K562 (cell line): ENCODE data around the gene AGGF1. TPM values are rescaled to one million over a fixed set of nuclear protein-coding genes. Genes with fewer than 3 reads are reported as not detected.
A peak's percentile ranks its signal among the peaks of the same experiment; 100 is the strongest.

Source experiments
- ATAC-seq: fragments of 200-7000 bp; cut with Tn5 transposase; 3 replicates; pipeline ENCODE4 v1.9.1; 2020; ENCODE audit warnings: moderate library complexity
- BruUV-seq: library from RNA; stranded (reverse); fragments of 400-500 nt; replicated peaks from 2 replicates; lab custom pipeline; 2021; lab: Mats Ljungman, UMichigan
- CTCF ChIA-PET: fragments of 300-600 bp; formaldehyde crosslinking; extraction: SDS; loops from one replicate; lab custom pipeline; 2021; ENCODE audit warnings: low intra/inter-chr PET ratio; lab: Yijun Ruan, JAX
- POLR2A ChIA-PET: fragments of 300-600, 350-650 bp; sonication (Branson Sonifier 250); formaldehyde crosslinking; extraction: SDS; loops from one replicate; lab custom pipeline; 2021; ENCODE audit warnings: antibody characterized with exemption, inconsistent platforms; lab: Yijun Ruan, JAX
- DNase-seq, 4 experiments: peaks; one replicate each; pipeline versions ENCODE4 v3.0.0 to v3.0.0-alpha.2; 2011 to 2018; ENCODE audit warnings: low spot score in 3 of 4, mixed read lengths in 3 of 4; ENCODE audit errors: extremely low read depth in 1 of 4
- FAIRE-seq: peaks from 2 replicates; lab custom pipeline; 2011; peaks lifted over from hg19 to GRCh38; lab: Jason Lieb, UNC
- H2AFZ ChIP-seq: 2 replicates; pipeline ENCODE4 v1.6.0; 2011; ENCODE audit warnings: low read depth, low read length, control low read depth, inconsistent platforms
- H3K27ac ChIP-seq: fragments of 200-600 bp; 3 replicates; pipeline ENCODE4 v1.8.0; 2011; ENCODE audit warnings: low read depth, mild to moderate bottlenecking, control low read depth, inconsistent platforms, low read length, moderate library complexity, mixed read lengths; ENCODE audit errors: extremely low read depth
- H3K27me3 ChIP-seq, 2 experiments: fragments of 300-600 bp in 1 of 2; 2 replicates in 1 of 2; 3 replicates in 1 of 2; pipeline versions ENCODE4 v1.6.0 to v1.8.0; 2011; ENCODE audit warnings: inconsistent platforms in 2 of 2, low read length in 2 of 2, mild to moderate bottlenecking in 1 of 2, mixed read lengths in 1 of 2, moderate library complexity in 1 of 2; ENCODE audit not compliant: control insufficient read depth in 2 of 2, insufficient read depth in 2 of 2
- H3K36me3 ChIP-seq: fragments of 300-600 bp; 3 replicates; pipeline ENCODE4 v1.8.0; 2011; ENCODE audit warnings: mild to moderate bottlenecking, low read length, inconsistent platforms; ENCODE audit not compliant: control insufficient read depth, insufficient read depth
- H3K4me1 ChIP-seq, 2 experiments: fragments of 200-600 bp in 1 of 2; replicated peaks in 1 of 2; 2 replicates in 1 of 2; 3 replicates in 1 of 2; pipeline versions ENCODE4 v1.5.1 to v1.8.0; 2011; ENCODE audit warnings: inconsistent platforms in 2 of 2, low read length in 2 of 2, mild to moderate bottlenecking in 1 of 2, mixed read lengths in 1 of 2, moderate library complexity in 1 of 2; ENCODE audit not compliant: control insufficient read depth in 2 of 2, insufficient read depth in 2 of 2
- H3K4me2 ChIP-seq: 2 replicates; pipeline ENCODE4 v1.6.1; 2011; ENCODE audit warnings: low read length, control low read depth, inconsistent platforms, mixed read lengths; ENCODE audit not compliant: insufficient read depth
- H3K4me3 ChIP-seq: fragments of 200-600 bp; sonication (generic), shearing (Covaris generic); 2 replicates; pipeline ENCODE4 v1.5.1; 2016; ENCODE audit warnings: control low read depth, inconsistent platforms
- H3K79me2 ChIP-seq: fragments of 200-600 bp; 3 replicates; pipeline ENCODE4 v1.8.0; 2011; ENCODE audit warnings: low read length, inconsistent platforms; ENCODE audit not compliant: control insufficient read depth, insufficient read depth
- H3K9ac ChIP-seq, 2 experiments: 2 replicates each; pipeline versions ENCODE4 v1.6.0 to v1.6.1; 2011; ENCODE audit warnings: low read depth in 2 of 2, low read length in 2 of 2, control low read depth in 1 of 2, inconsistent platforms in 1 of 2, mild to moderate bottlenecking in 1 of 2, mixed read lengths in 1 of 2; ENCODE audit not compliant: insufficient read depth in 1 of 2
- H3K9me1 ChIP-seq: one replicate; pipeline ENCODE4 v1.6.0; 2011; ENCODE audit warnings: inconsistent platforms, mild to moderate bottlenecking, low read length, moderate library complexity; ENCODE audit not compliant: control insufficient read depth, insufficient read depth
- H3K9me3 ChIP-seq: replicated peaks from 2 replicates; pipeline ENCODE4 v1.5.1; 2011; ENCODE audit warnings: low read depth, low read length, inconsistent platforms; ENCODE audit not compliant: control insufficient read depth, insufficient read depth
- H4K20me1 ChIP-seq: replicated peaks from 2 replicates; pipeline ENCODE4 v1.6.1; 2011; ENCODE audit warnings: low read length, inconsistent platforms, mixed read lengths; ENCODE audit not compliant: control insufficient read depth, insufficient read depth
- CBX1 ChIP-seq: sonication (generic); IDR thresholded peaks from 2 replicates; pipeline ENCODE4 v1.6.1; 2016; ENCODE audit warnings: antibody characterized with exemption, low read depth, mild to moderate bottlenecking
- HNRNPH1 ChIP-seq: fragments of 200-400 bp; formaldehyde crosslinking; optimal IDR thresholded peaks from 2 replicates; pipeline ENCODE3; 2017; ENCODE audit warnings: low read depth, mild to moderate bottlenecking, low read length, moderate library complexity
- MAFF ChIP-seq: IDR thresholded peaks from 2 replicates; pipeline ENCODE4 v1.6.1; 2012; ENCODE audit warnings: low read length, improper control_type of control experiment
- PCBP1 ChIP-seq: fragments of 200-400 bp; formaldehyde crosslinking; IDR thresholded peaks from 2 replicates; pipeline ENCODE4 v1.6.1; 2018; ENCODE audit warnings: mild to moderate bottlenecking, low read depth, low read length; ENCODE audit not compliant: poor library complexity, severe bottlenecking
- RBBP5 ChIP-seq: fragments of 200-600 bp; sonication (generic); IDR thresholded peaks from 2 replicates; pipeline ENCODE4 v1.6.1; 2012; ENCODE audit warnings: borderline replicate concordance, mild to moderate bottlenecking, low read length, control low read depth, inconsistent platforms; ENCODE audit not compliant: insufficient read depth, poor library complexity, severe bottlenecking
- SAP30 ChIP-seq: fragments of 200-600 bp; sonication (generic); IDR thresholded peaks from 2 replicates; pipeline ENCODE4 v1.6.1; 2012; ENCODE audit warnings: borderline replicate concordance, low read depth, mild to moderate bottlenecking, moderate library complexity, low read length, control low read depth, inconsistent platforms; ENCODE audit not compliant: insufficient read depth, poor library complexity, severe bottlenecking
- STAG1 ChIP-seq: sonication (generic); formaldehyde crosslinking; IDR thresholded peaks from 2 replicates; pipeline ENCODE4 v1.5.0; 2020; ENCODE audit warnings: missing genetic modification reagents, borderline replicate concordance
- XRCC5 ChIP-seq: fragments of 200-400 bp; formaldehyde crosslinking; IDR thresholded peaks from 2 replicates; pipeline ENCODE4 v1.6.1; 2017; ENCODE audit warnings: low read depth, mild to moderate bottlenecking, low read length
- ZKSCAN1 ChIP-seq: fragments of 150-350 bp; IDR thresholded peaks from 2 replicates; pipeline ENCODE4 v1.6.1; 2016; ENCODE audit warnings: low read depth, low read length
- ZNF316 ChIP-seq: fragments of 450-650 bp; IDR thresholded peaks from 2 replicates; pipeline ENCODE4 v1.6.1; 2016
- WGBS: fragments of 100-300 bp; shearing (Covaris generic); methylation state at CpG from one replicate; pipeline ENCODE4 v1.1.6; 2016; ENCODE audit warnings: low coverage, mixed read lengths; ENCODE audit not compliant: insufficient coverage; ENCODE audit errors: missing lambda C conversion rate; 5-methylcytosine and 5-hydroxymethylcytosine counted together
- in situ Hi-C: fragments of 300-500 bp; cut with MboI; formaldehyde crosslinking; loops from 4 replicates; pipeline ENCODE4 v1.15.0; 2018; ENCODE audit warnings: inconsistent platforms, mixed read lengths
- intact Hi-C: fragments of 100-400 bp; cut with micrococcal nuclease; formaldehyde crosslinking; loops from 2 replicates; pipeline ENCODE4 v1.14.2; 2022
- polyA plus RNA-seq, 8 experiments: library from polyadenylated mRNA; depleted of rRNA in 4 of 8; stranded (reverse) in 5 of 8; unstranded in 3 of 8; fragments of >200 nt; fragmentation: Nextera tagmentation in 2 of 8; fragmentation: Illumina TruSeq in 1 of 8; extraction: Ambion mirVana in 2 of 8; extraction: Trizol in 1 of 8; gene quantifications; 2 replicates each; pipeline versions ENCODE4 v1.2.1 to v1.2.3, GENCODE V29; 2011 to 2014; ENCODE audit warnings: inconsistent platforms in 1 of 8, missing spikeins in 1 of 8
- total RNA-seq, 7 experiments: library from RNA; depleted of rRNA in 6 of 7; stranded (reverse); fragments of >200 nt in 6 of 7; fragmentation: Illumina TruSeq in 2 of 7; extraction: Trizol in 2 of 7; gene quantifications; 2 replicates each; pipeline versions ENCODE4 v1.2.1 to v1.2.3, GENCODE V29; 2011 to 2021; ENCODE audit warnings: low replicate concordance in 1 of 7
- TF ChIP-seq, protein P1 (sequence below): sonication (generic); formaldehyde crosslinking; IDR thresholded peaks from 2 replicates; pipeline ENCODE4 v1.8.1; 2023; ENCODE audit warnings: mild to moderate bottlenecking, missing genetic modification reagents
- TF ChIP-seq, protein P2 (sequence below): fragments of 250-450 bp; sonication (Bioruptor Pico); IDR thresholded peaks from 2 replicates; pipeline ENCODE4 v1.5.0; 2021; ENCODE audit warnings: mild to moderate bottlenecking, moderate library complexity
- TF ChIP-seq, protein P3 (sequence below): fragments of 450-650 bp; conservative IDR thresholded peaks from 2 replicates; pipeline ENCODE4 v1.6.1; 2016; ENCODE audit warnings: missing genetic modification characterization, low read depth, mild to moderate bottlenecking, missing compliant biosample characterization, moderate library complexity

Gene AGGF1
- total and polyA plus RNA-seq, 9 of the 15 experiments (the other 6 are each of a cell fraction or from before 2014, with no cell fraction given), result 5.2 to 20.4 (median 13.4) TPM

DNA sequence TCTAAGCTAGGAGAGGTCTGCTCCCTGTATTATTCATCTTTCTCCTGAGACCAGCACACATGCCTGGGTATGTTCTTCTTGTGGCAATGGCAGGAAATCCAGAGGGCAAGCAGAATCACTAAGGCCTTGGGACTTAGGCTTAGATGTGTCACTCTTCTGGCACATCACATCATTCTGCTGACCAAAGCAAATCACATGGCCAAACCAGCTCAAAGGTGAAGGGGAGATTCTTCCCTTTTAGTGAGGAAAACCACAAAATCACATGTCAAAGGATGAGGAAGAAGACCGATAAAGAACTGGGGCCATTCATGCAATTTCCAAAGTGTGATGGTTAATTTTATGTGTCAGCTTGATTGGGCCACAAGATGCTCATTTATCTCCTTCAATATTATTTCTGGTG lies 5.7 kb upstream of the AGGF1 start:
- Histone ChIP-seq H3K4me1 (no peaks in the 10 kb centered on the region), H3K27me3 (no peaks in the 10 kb centered on the region), H3K36me3 (no peaks in the 10 kb centered on the region), H3K9me3 (peaks cover 13% of the 10 kb centered on the region), H3K9me1 (no peaks in the 10 kb centered on the region), H3K4me3 (no peak overlapping the region), H2AFZ (no peak overlapping the region), H4K20me1 (no peaks in the 10 kb centered on the region), H3K9ac (no peak overlapping the region), H3K79me2 (no peaks in the 10 kb centered on the region), H3K27ac (no peak overlapping the region), H3K4me2 (no peak overlapping the region)
- DNase-seq (no peak), FAIRE-seq (no peak), ATAC-seq (no peak)
- in situ Hi-C loops, result no loop called here
- BruUV-seq, result no TSS peak
- TF ChIP-seq HNRNPH1 (no peak), CBX1 (no peak), XRCC5 (no peak), STAG1 (CRISPR knock-in tag) (no peak), ZNF316 (peak; percentile 33; the same call in 1 of the 2 replicates), ZKSCAN1 (no peak), PCBP1 (no peak), SAP30 (no peak), MAFF (0 out of 2 replicates have a peak, but pooled peaks have one; percentile 27), RBBP5 (no peak)
- TF ChIP-seq, protein P1, sequence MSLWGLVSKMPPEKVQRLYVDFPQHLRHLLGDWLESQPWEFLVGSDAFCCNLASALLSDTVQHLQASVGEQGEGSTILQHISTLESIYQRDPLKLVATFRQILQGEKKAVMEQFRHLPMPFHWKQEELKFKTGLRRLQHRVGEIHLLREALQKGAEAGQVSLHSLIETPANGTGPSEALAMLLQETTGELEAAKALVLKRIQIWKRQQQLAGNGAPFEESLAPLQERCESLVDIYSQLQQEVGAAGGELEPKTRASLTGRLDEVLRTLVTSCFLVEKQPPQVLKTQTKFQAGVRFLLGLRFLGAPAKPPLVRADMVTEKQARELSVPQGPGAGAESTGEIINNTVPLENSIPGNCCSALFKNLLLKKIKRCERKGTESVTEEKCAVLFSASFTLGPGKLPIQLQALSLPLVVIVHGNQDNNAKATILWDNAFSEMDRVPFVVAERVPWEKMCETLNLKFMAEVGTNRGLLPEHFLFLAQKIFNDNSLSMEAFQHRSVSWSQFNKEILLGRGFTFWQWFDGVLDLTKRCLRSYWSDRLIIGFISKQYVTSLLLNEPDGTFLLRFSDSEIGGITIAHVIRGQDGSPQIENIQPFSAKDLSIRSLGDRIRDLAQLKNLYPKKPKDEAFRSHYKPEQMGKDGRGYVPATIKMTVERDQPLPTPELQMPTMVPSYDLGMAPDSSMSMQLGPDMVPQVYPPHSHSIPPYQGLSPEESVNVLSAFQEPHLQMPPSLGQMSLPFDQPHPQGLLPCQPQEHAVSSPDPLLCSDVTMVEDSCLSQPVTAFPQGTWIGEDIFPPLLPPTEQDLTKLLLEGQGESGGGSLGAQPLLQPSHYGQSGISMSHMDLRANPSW (CRISPR knock-in tag), result no peak
- TF ChIP-seq, protein P2, sequence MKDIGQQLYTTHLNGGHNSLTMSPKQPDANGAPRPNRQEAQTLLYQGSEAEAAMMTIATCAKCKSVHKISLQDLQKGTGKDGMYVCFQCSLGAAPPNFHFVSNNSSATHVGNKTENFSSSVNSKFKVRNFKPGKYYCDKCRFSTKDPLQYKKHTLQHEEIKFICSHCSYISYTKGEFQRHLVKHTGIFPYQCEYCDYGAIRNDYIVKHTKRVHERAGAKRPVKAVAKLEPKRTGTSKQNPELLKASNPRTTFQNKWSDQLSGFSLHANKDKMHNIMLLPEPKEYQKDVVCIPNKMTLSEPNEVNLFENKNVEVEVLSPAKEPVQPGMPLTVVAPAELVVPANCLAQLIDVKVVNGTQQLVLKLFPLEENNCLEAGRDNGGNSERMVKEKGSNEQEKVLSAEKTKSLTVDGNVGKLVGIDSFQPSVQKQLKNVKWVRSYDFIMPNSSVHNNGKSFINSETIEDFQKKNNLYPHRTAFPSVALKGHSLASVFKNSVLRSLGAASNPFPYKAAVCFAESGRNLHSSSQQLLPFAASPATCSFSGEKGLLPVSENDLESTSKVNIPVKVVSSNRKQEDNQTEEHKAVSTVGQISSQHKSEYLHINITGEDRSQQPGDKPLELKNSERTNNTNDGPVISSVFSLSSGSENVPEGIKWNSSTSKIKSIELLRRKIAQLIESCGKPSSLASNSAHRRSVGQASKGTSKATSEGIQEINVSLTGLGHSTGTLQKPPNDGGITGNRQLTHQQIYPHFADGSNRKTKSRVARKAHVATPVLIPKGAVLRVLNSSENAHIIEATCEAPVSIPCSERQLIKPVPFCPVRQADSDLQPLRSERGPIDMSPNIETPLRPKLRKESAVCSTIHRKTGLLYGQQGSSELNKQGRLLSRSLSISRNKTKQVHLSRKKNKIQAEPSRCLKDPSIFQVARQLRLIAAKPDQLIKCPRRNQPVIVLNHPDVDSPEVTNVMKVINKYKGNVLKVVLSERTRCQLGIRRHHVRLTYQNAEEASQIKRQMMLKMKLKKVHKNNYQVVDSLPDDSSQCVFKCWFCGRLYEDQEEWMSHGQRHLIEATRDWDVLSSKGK (CRISPR knock-in tag), result no peak
- TF ChIP-seq, protein P3, sequence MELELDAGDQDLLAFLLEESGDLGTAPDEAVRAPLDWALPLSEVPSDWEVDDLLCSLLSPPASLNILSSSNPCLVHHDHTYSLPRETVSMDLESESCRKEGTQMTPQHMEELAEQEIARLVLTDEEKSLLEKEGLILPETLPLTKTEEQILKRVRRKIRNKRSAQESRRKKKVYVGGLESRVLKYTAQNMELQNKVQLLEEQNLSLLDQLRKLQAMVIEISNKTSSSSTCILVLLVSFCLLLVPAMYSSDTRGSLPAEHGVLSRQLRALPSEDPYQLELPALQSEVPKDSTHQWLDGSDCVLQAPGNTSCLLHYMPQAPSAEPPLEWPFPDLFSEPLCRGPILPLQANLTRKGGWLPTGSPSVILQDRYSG (tag), result no peak
- intact Hi-C loops, result no loop called here
- 7% methylated on average over 1 of the region's 1 CpG for WGBS
- ChIA-PET POLR2A (no interaction called here), CTCF (no interaction called here)
